Fibroblast of lung (primary cell): ENCODE results near the gene RCCD1. TPM values are rescaled to one million over a fixed set of nuclear protein-coding genes. Genes with fewer than 3 reads are reported as not detected.

Experiments used
- DNase-seq, 2 donors: peaks; one replicate each; pipeline versions ENCODE4 v3.0.0 to v3.0.0-alpha.2; 2010; ENCODE audit warnings: low read depth in 2 of 2
- H2AFZ ChIP-seq: 2 replicates; pipeline ENCODE4 v1.5.1; 2012; ENCODE audit warnings: low read length, control low read depth, inconsistent platforms
- H3K27ac ChIP-seq: 2 replicates; pipeline ENCODE4 v1.5.1; 2011; ENCODE audit warnings: low read length, control low read depth; ENCODE audit not compliant: insufficient read depth
- H3K27me3 ChIP-seq: 2 replicates; pipeline ENCODE4 v1.5.1; 2011; ENCODE audit warnings: mild to moderate bottlenecking, low read length; ENCODE audit not compliant: control insufficient read depth, insufficient read depth
- H3K36me3 ChIP-seq: 2 replicates; pipeline ENCODE4 v1.5.1; 2011; ENCODE audit warnings: low read length; ENCODE audit not compliant: control insufficient read depth, insufficient read depth
- H3K4me1 ChIP-seq: 2 replicates; pipeline ENCODE4 v1.5.1; 2011; ENCODE audit warnings: low read length; ENCODE audit not compliant: control insufficient read depth, insufficient read depth; ENCODE audit errors: extremely low read depth
- H3K4me2 ChIP-seq: 2 replicates; pipeline ENCODE4 v1.5.1; 2011; ENCODE audit warnings: low read length, control low read depth; ENCODE audit not compliant: insufficient read depth; ENCODE audit errors: extremely low read depth
- H3K4me3 ChIP-seq, 4 experiments: fragments of 200-600 bp in 1 of 4; sonication (generic) in 1 of 4; replicated peaks in 1 of 4; 2 replicates each; pipeline ENCODE4 v1.5.1; 2011 to 2016; ENCODE audit warnings: low read length in 4 of 4, low read depth in 3 of 4, mild to moderate bottlenecking in 3 of 4, control low read depth in 2 of 4, inconsistent platforms in 1 of 4, mixed read lengths in 1 of 4; ENCODE audit not compliant: insufficient read depth in 1 of 4; ENCODE audit errors: control extremely low read depth in 1 of 4
- H3K79me2 ChIP-seq: 2 replicates; pipeline ENCODE4 v1.5.1; 2012; ENCODE audit warnings: mild to moderate bottlenecking, low read length, inconsistent platforms; ENCODE audit not compliant: control insufficient read depth, insufficient read depth
- H3K9ac ChIP-seq: 2 replicates; pipeline ENCODE4 v1.5.1; 2011; ENCODE audit warnings: mild to moderate bottlenecking, low read length, control low read depth; ENCODE audit not compliant: insufficient read depth
- H3K9me3 ChIP-seq: 2 replicates; pipeline ENCODE4 v1.5.1; 2012; ENCODE audit warnings: low read depth, low read length; ENCODE audit not compliant: control insufficient read depth, insufficient read depth
- H4K20me1 ChIP-seq: 2 replicates; pipeline ENCODE4 v1.5.1; 2011; ENCODE audit warnings: low read length; ENCODE audit not compliant: control insufficient read depth, insufficient read depth; ENCODE audit errors: extremely low read depth
- EZH2 ChIP-seq: IDR thresholded peaks from 2 replicates; pipeline ENCODE4 v1.5.1; 2012; ENCODE audit warnings: low read length, control low read depth, mild to moderate bottlenecking; ENCODE audit errors: missing control alignments
- polyA plus RNA-seq, 2 donors: library from polyadenylated mRNA; depleted of rRNA in 1 of 2; stranded (reverse) in 1 of 2; unstranded in 1 of 2; fragments of >200 nt; gene quantifications; 2 replicates each; pipeline ENCODE4 v1.2.1, GENCODE V29; 2011 to 2012; ENCODE audit warnings: missing spikeins in 1 of 2
- total RNA-seq: library from RNA; depleted of rRNA; stranded (reverse); fragments of >200 nt; gene quantifications from 2 replicates; pipeline ENCODE4 v1.2.1, GENCODE V29; 2014
- TF ChIP-seq, protein P1 (sequence below), 2 donors: IDR thresholded peaks in 1 of 2; conservative IDR thresholded peaks in 1 of 2; 1 replicate in 1 of 2; 2 replicates in 1 of 2; pipeline ENCODE4 v1.5.1; 2011 to 2012; ENCODE audit warnings: low read length in 2 of 2, control low read depth in 1 of 2, inconsistent platforms in 1 of 2, low read depth in 1 of 2, mild to moderate bottlenecking in 1 of 2

RCCD1 gene
- total and polyA plus RNA-seq, 2 donors (not counting 1 experiment from before 2014, with no cell fraction given): 5.9 to 14.2 TPM

GRCh38 chr15:90934949-90935751 lies 19.5 kb upstream of the RCCD1 start, which contains the start of gene UNC45A:
UNC45A (plus strand) TSS chr15:90935285; CDS start chr15:90935325, 40 bp downstream.
- Histone ChIP-seq H3K79me2 (peaks cover 17% of the 10 kb centered on the region), H3K4me1 (peaks cover 21% of the 10 kb centered on the region), H3K36me3 (peaks cover 5% of the 10 kb centered on the region), H3K27me3 (no peaks in the 10 kb centered on the region), H3K9me3 (no peaks in the 10 kb centered on the region), H2AFZ (peak within 1 kb of the TSS; percentile 77), H4K20me1 (no peaks in the 10 kb centered on the region), H3K27ac (peak within 1 kb of the TSS; percentile 75), H3K4me3 (peak within 1 kb of the TSS; percentile 76 to 89 (median 78)), H3K9ac (peak within 1 kb of the TSS; percentile 80), H3K4me2 (peak within 1 kb of the TSS; percentile 93)
- no peak for TF ChIP-seq EZH2
- TF ChIP-seq, protein P1, sequence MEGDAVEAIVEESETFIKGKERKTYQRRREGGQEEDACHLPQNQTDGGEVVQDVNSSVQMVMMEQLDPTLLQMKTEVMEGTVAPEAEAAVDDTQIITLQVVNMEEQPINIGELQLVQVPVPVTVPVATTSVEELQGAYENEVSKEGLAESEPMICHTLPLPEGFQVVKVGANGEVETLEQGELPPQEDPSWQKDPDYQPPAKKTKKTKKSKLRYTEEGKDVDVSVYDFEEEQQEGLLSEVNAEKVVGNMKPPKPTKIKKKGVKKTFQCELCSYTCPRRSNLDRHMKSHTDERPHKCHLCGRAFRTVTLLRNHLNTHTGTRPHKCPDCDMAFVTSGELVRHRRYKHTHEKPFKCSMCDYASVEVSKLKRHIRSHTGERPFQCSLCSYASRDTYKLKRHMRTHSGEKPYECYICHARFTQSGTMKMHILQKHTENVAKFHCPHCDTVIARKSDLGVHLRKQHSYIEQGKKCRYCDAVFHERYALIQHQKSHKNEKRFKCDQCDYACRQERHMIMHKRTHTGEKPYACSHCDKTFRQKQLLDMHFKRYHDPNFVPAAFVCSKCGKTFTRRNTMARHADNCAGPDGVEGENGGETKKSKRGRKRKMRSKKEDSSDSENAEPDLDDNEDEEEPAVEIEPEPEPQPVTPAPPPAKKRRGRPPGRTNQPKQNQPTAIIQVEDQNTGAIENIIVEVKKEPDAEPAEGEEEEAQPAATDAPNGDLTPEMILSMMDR (conservative IDR thresholded peaks at IDR 0.05 in 1 of 2, IDR thresholded peaks at IDR 0.05 in 1 of 2; ENCODE audit: low read depth in 1 of 2, low read length in 2 of 2): peak; percentile 3 to 5
- peak; percentile 79 to 81 for DNase-seq

DNA sequence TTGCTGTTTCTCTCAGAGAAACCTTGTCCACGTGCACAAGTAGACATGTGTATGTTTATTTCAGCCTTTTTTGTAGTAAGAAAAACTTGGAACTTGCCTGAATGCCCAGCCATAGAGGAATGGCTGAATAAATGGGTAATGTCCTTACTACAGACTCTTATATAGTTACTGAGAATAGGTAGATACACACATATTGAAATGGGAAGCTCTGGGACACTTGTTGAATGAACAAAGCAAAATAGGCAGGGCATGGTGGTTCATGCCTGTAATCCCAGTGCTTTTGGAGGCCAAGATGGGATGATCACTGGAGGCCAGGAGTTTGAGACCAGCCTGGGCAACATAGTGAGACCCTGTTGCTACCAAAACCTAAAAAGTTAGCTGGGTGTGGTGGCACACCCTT lies 17.9 kb upstream of the RCCD1 start:
- H3K9ac ChIP-seq: no peak overlapping the region
- no peak for DNase-seq

GRCh38 chr15:90938261-90938660 lies 16.4 kb upstream of the RCCD1 start:
- peaks cover 17% of the 10 kb centered on the region for H3K79me2 ChIP-seq
- TF ChIP-seq EZH2: no peak
- TF ChIP-seq, protein P1 (conservative IDR thresholded peaks at IDR 0.05 in 1 of 2, IDR thresholded peaks at IDR 0.05 in 1 of 2; ENCODE audit: low read depth in 1 of 2, low read length in 2 of 2): no peak

More for the DNA sequence above, 17.9 kb upstream of the RCCD1 start:
- Histone ChIP-seq H3K4me1 (peaks cover 18% of the 10 kb centered on the region), H2AFZ (no peak overlapping the region), H3K79me2 (peaks cover 17% of the 10 kb centered on the region), H3K27ac (no peak overlapping the region), H3K36me3 (peaks cover 14% of the 10 kb centered on the region), H3K27me3 (no peaks in the 10 kb centered on the region), H3K4me3 (no peak overlapping the region), H3K4me2 (peak overlapping the region; percentile 93), H4K20me1 (no peaks in the 10 kb centered on the region), H3K9me3 (no peaks in the 10 kb centered on the region)
- no peak for TF ChIP-seq EZH2
- TF ChIP-seq, protein P1 (conservative IDR thresholded peaks at IDR 0.05 in 1 of 2, IDR thresholded peaks at IDR 0.05 in 1 of 2; ENCODE audit: low read depth in 1 of 2, low read length in 2 of 2): no peak

More at GRCh38 chr15:90938261-90938660, 16.4 kb upstream of the RCCD1 start:
- H3K36me3 ChIP-seq: peaks cover 22% of the 10 kb centered on the region
- no peaks in the 10 kb centered on the region for H4K20me1 ChIP-seq
- no peak overlapping the region for H3K9ac ChIP-seq
- no peaks in the 10 kb centered on the region for H3K27me3 ChIP-seq
- H3K27ac ChIP-seq: no peak overlapping the region
- no peak overlapping the region for H3K4me2 ChIP-seq
- no peaks in the 10 kb centered on the region for H3K9me3 ChIP-seq
- H3K4me1 ChIP-seq: peaks cover 15% of the 10 kb centered on the region
- DNase-seq: no peak
- no peak overlapping the region for H3K4me3 ChIP-seq
- no peak overlapping the region for H2AFZ ChIP-seq
